Measurements from ENCODE around the gene TSGA10IP.

- no peak for TF ChIP-seq CTCF (IDR thresholded peaks at IDR 0.05)
- no peak for TF ChIP-seq POLR2A (IDR thresholded peaks at IDR 0.05)
Observed at GRCh38 chr11:65921033-65921555, 24.2 kb upstream of the TSGA10IP start.

Measured in breast epithelium (tissue), 3 donors.